GM03348 (cell line): ENCODE results near the gene TSPAN2.

Experiments used
- DNase-seq: peaks from one replicate; pipeline ENCODE4 v3.0.0; 2012; ENCODE audit warnings: low spot score

The TSPAN2 gene

DNA sequence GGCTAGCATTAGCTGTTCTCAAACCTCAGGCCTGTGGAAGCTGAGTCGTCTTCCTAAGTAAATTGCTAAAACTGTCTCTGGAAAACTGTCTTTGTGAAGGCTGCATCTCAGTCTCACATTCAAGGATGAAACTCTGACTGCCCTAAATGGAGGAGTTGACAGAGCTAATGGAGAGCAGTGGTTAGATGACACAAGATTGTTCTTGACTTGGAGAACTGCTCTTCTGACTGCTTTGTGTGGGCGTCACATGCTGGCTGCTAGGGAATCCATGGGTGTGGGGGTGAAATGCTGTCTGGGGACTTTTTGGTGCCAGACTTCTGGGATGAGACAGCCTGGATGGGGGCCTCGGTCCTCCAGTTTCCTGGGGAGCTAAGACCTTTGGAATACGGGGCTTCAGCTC, 24.5 kb upstream of the TSPAN2 start:
- peak; percentile 63 for DNase-seq

DNA sequence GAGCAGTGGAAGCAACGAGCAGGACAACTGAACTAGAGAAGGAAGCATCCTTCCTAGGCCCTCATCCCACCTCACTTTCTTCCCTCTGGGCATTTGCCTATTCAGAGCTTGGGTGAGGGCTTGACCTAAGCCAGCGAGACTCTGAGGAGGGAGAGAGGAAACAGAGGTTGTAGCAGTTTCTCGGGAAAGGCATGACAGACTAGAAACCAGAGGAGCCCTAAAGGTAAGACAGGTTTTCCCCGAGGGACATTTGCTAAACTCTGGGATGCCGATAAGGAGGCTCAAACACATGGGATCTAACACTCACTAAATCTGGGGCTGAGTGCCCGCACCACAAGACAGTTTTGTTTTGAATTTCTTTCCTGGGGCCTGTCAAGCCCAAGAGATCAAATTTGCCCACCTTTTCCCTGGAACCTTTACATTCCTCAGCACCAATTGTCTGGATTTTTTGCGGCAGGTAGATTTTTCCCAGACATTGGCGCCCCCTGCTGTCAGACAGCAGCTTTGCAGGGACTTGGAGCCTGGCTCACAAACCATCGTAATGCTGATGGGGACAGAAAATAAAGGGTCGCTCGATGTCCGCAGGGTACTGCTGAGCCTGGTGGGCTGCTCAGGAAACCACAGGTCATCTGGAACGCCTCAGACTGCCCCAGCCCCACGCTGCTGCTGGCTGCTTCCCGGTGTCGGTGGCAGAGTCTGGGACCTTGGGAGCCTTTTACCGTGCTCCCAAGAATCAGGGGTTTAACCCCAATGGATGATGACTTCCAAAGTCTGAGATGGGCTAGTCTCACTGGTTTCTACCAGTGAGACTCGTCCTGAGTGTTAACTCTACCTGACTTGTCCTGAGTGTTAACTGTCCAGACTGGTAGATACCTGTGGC, 23.4 kb upstream of the TSPAN2 start:
- peak; percentile 57 for DNase-seq

GRCh38 chr1:115107516-115108260, 18.4 kb upstream of the TSPAN2 start:
- peak; percentile 80 for DNase-seq

- DNase-seq, result no peak
These were observed 16.5 kb upstream of the TSPAN2 start for GRCh38 chr1:115105831-115106230.

DNA sequence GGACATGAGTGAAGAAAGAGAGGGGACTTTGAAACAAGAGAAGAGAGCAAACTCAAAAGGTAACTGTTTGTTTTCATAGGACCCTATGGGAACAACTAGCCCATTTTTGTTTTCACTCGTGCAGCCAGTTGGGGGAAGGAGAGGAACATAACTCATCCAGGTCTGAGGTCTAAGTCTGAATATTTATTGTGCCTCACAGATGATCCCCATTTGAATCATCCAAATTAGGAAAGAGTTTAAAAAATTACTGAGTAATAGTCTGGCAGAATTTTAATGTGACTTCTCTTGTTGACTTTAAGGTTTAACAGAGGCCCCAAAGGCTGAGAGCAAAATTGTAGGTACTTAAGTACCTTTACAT, 10.4 kb upstream of the TSPAN2 start:
- DNase-seq, result peak; percentile 52

DNA sequence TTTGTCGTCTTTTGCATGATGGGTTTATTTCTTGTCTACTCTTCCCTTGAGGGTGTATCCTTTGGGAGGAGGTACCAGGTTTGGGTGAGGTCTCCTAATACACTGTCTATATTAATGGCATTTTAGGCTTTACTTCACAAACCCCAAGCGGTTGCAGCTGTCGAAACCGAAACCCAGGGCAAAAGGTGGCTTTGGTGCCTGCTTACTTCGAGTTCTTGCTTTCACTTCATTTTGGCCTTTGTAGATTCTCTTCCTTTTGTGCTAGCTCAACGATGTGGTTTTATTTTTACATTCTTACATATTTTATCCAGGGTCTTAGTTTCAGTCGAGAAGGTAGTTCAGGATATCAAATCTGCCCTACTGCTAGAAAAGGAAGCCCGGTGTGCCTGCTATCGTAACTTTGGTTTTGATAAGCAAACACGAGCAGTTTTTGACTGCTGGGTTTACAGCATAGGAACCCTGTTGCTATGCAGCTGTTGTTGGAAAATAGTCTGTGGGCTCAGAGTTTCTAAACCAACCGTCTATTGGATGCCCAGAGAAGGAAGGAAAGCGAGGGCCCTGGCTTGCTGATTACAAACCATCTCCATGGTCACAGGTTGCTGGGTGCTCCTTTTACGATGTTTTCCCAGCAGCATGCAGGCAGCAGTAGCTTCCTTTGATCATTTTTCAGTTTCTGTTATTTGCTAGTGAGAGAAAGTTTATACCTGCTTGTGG, 9.8 kb upstream of the TSPAN2 start:
- DNase-seq, result peak; percentile 49

GRCh38 chr1:115092175-115092574, 2.9 kb upstream of the TSPAN2 start:
- no peak for DNase-seq

GRCh38 chr1:115091572-115091971, 2.3 kb upstream of the TSPAN2 start:
- no peak for DNase-seq

GRCh38 chr1:115090956-115091355, 1.7 kb upstream of the TSPAN2 start:
- DNase-seq, result no peak

- peak; percentile 43 for DNase-seq
These were observed 1.2 kb upstream of the TSPAN2 start for GRCh38 chr1:115090540-115090939.

GRCh38 chr1:115090186-115090490, 835 bp upstream of the TSPAN2 start:
- no peak for DNase-seq

GRCh38 chr1:115088871-115089419, 358 bp downstream of the TSPAN2 start:
- no peak for DNase-seq

- DNase-seq, result no peak
These were observed 1.1 kb downstream of the TSPAN2 start for GRCh38 chr1:115088115-115088778.

GRCh38 chr1:115086176-115086830, 3.0 kb downstream of the TSPAN2 start:
- no peak for DNase-seq

DNA sequence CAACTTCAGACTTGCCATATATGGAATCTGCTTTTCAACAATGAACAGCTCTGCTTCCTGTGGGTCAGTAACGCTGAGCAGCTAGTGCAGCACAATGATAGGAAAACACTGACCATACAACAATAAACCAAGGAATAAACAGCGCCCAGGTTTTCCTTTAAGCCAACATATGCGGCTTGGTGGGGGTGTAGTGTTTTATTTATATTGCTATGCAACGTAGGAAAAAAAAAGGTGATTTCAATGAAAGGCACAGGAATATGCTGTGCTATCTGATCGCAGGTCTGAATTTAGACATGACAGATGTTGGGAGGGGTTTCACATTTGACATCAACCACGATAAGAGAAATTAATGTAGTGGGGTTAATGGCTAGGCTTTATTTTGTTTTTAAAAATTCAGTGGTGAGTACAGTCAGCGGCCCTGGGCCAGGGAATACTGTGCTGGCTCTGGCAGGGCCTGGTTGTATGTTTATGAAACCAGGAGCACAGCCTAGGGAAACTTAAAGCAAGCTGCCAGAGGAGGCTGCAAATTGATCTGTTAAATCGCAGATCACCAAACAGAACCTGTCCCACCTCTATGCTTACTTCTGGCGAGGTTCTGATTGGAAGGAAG, 4.3 kb downstream of the TSPAN2 start:
- no peak for DNase-seq

DNA sequence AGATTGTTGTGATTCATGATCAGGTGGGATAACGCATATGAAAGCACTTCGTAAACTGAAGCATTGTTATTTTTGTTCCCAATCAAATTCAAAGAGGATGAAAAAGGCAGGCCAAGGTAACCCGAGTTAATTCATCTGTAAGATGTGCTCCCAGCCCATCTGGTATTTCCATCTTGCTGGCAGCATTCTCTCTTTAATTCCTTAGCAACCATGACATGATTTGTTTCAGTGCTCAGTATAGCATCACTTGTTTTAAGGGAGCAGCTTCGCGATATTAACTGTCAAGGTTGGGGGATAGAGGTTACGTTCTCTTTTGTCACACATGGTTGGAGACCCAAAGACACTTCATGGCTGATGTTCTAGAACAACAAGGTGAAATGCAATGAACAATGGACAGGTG, 6.4 kb downstream of the TSPAN2 start:
- no peak for DNase-seq

GRCh38 chr1:115078708-115079107, 10.6 kb downstream of the TSPAN2 start:
- no peak for DNase-seq

- no peak for DNase-seq
These were observed 11.3 kb downstream of the TSPAN2 start for GRCh38 chr1:115077984-115078330.

DNA sequence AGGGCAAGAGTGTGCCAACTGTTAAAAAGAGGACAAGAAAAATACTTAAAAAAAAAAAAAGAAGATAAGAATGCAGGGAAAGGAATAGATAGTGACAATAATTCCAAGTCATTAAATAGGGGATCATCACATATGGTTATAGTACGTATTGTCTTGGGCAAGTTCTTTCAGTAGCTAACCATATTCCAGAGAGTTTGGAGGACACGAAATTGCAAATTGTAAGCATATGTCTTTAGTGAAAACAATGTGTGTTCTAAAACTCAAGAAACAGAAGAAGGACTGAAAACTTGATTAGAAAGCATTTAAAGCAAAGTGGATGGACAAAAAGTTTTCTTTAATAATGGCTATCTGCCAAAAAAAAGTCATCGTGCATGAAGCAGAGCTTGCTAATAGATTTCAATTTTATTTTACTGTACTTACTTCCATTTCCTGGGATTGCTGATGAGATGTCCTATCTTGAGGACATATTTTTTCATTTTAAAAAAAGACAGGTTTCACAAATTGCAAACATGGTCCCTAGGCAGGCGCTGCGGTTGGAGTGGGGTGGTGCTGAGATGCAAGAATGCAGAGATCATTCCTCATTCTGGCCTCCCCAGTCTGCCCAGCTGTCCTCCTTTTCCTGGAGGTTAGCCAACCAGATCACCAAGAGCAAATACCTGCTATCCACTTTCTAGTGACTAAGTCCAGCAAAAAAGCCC, 11.9 kb downstream of the TSPAN2 start:
- peak; percentile 49 for DNase-seq

DNA sequence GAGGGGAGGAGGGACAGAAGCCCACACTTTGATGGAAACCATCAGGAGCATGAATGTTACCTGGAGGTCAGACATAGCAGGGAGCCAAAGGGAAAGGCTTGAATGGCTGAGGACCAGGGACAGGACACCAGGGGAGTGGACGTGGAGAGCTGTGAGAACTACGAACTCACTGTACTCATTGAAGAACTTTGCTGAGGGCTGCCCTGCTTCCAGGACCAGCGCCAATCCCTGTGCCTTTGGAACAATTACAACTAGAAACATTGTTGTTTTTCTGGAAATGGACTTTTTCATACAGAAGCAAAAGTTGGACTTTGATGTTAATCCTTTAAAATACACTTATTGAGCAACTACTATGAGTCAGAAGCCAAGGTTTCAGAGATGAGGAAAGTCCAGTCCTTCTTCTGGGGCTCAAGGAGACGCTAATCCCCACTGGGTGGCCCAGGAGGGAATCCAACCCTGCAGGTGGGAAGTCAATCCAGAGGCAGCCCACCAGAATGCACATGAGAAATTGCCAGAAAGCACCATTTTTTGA, 12.9 kb downstream of the TSPAN2 start:
- DNase-seq, result peak; percentile 48
